GM19035 (cell line): Measurements from ENCODE around the gene CDKN1C.

ENCODE experiments used
- ATAC-seq: cut with Tn5 transposase; IDR thresholded peaks from one replicate; pipeline ENCODE4 v1.9.1; 2021; ENCODE audit not compliant: unreplicated experiment

The CDKN1C gene

DNA sequence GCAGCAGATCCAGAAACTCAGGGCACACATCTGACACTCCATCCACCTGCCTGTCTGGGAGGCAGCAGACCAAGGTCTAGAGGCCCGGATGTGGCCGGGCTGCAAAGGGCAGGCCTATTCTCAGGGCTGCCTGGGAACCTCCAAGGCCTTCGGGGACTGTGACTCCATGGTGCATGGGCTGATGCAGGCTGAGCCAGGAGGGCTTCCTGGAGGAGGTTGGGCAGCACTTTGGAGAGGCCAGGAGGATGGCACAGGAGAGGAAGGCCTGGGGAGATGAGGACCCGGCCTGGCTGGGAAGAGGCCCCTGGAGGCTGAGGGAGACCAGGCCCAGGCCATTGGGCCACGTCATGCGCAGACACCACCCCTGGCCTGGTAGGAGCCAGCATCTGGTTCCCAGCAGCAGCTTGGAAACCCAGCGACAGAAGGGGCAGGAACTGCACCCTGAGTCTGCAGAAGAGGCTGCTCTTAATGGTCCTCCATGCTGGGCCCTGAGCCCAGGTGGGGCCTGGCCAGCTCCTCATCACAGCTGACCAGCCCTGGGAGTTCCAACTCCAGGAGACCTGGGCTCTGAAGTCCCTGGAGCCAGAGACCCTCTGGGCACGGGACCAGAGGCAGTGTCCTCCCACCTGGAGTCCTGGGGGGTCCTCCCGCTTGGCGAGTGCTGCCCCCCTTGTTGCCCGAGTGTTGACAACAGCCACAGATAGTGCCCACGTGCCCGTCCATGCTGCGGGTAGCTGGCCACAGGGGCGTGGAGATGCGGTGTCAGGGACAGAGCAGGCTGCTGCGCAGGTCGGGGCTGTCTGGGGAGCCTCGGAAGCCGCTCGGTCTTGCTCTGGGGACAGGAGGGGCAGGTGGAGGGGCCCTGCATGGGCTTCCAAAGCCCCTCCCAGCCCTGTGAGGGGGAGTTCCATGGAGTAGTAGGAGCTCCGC is 38.1 kb upstream of the CDKN1C start:
- no peak for ATAC-seq

DNA sequence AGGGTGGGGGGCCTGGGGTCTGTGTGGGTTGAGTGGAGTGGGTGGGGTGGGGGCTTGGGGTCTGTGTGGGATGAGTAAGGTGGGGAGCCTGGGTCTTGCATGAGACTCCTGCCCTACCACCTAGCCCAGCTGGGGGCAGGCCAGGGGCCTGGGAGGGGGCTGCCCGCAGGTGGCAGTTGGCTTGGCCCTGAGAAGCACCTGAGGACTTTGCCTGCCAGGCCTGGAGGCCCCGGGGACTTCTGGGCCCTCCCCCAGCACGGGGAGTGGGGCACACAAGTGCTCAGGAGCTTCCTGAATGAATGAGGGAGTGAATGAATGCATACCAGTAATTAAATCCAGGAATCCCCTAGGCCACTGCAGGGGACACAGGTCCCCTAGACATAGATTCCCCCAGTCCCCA is 37.1 kb upstream of the CDKN1C start:
- ATAC-seq = no peak

- ATAC-seq = no peak
Measured at GRCh38 chr11:2921742-2922493, 36.3 kb upstream of the CDKN1C start.

DNA sequence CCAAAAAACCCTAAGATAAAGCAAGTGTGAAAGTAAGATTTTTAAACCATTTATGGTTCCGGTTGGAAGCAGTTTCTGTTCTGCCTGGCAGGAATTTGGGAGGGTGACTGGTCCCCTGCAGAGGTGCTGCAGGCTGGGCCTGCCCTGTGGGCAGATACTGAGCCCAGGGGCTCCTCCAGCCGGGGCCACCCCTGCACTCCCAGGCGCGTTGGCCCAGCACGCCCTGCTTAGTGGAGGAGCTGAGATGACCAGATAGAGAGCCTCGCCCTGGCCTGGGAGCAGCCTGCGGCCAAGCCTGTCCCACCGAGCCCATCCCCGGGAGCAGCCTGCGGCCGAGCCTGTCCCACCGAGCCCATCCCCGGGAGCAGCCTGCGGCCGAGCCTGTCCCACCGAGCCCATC is 35.7 kb upstream of the CDKN1C start:
- no peak for ATAC-seq

- no peak for ATAC-seq
Measured at GRCh38 chr11:2920343-2920742, 34.8 kb upstream of the CDKN1C start.

DNA sequence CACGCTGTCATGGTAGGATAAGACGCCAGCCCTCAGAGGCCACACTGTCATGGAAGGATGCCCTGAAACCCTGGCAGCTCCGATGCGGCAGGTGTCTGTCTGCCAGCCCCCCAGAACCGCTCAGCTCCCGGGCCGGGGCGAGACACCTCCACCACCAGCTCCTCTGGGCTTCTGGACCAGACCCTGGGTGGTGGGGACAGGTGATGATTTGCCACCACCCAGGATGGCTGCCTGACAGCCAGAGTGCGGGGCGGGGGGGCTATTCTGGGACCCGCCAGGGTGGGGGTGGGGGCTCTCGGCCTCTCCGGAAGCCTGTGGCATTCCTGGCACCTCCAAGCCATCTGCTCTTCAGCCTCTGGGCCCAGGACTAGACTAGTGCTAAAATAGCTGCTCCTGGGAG is 34.3 kb upstream of the CDKN1C start:
- no peak for ATAC-seq

DNA sequence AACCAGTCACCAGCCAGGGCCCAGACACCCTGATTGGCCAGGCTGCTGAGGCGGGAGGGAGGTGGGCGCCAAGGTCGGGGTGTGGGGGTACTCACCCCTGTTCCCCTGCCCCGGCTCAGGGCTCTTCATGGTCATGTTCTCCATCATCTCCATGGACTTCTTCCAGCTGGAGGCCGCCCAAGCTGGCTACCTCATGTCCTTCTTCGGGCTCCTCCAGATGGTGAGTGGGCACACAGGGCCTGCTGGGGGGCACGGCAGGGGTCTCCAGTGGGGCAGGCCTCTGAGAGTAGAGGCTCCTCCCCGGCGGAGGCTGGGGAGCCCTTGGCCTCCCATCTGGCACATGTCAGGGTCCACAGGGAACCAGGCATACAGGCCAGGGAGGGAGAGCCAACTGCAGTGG is 33.6 kb upstream of the CDKN1C start:
- no peak for ATAC-seq

DNA sequence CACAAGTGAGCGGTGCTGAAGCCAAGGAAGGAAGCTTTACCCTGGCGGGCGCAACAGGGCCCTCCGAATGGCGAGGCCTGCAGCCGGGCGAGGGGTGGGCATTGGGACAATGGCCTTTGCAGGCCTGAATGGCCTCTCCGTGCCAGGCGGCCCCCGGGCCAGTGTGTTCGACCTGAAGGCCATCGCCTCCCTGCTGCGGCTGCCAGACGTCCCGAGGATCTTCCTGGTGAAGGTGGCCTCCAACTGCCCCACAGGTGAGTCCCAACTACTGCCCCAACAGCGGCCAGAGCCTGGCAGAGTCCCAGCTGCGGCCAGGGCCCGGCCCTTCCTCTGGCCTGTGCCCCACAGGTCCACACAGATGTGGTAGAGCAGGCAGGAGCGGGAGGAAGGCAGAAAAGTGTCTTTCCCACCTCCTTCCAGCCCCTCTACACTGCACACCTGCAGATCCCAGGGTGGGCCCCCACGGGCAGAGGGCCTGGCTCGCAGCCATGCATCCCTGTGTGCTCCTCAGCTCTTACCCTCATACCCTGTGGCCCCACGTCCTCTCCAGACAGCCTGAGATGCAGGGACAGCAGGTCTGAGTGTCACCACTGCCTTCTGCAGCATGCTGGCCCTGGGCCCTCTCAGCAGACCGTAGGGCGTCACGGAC is 32.4 kb upstream of the CDKN1C start:
- ATAC-seq = no peak

- no peak for ATAC-seq
Measured at GRCh38 chr11:2916892-2917645, 31.5 kb upstream of the CDKN1C start.

DNA sequence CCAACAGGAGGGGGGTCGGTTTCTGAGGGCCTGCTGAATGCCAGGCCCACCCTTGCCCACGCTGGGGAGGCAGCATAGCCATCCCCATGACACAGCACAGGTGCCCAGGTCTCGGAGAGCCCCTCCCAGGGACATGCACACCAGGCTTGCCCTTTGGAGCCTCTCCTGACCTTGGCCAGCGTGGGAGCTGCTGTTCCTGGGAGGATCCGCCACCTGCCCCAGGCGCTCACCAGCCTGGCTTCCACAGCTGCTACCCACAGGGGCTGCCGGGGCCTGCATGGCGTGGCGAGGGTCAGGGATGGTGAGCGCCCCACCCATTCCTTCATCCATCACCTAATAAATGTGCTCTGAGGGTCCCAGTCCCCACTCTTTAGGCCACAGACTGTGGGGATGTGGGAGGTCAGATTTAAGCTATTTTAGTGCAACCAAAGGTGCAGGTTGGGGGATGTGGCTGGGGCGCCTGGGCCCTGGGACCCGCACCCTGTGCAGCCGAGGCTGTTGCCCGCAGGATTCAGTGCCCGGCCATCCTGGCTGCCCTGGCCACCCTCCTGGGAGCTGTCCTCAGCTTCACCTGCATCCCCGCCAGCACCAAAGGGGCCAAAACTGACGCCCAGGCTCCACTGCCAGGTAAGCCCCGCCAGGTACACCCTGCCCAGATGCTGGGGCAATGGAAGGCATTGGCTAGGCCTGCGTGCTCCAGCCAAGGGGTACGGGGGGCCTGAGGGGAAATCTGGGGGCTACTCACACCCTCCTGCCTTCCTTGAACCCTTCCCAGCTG is 30.7 kb upstream of the CDKN1C start:
- no peak for ATAC-seq

DNA sequence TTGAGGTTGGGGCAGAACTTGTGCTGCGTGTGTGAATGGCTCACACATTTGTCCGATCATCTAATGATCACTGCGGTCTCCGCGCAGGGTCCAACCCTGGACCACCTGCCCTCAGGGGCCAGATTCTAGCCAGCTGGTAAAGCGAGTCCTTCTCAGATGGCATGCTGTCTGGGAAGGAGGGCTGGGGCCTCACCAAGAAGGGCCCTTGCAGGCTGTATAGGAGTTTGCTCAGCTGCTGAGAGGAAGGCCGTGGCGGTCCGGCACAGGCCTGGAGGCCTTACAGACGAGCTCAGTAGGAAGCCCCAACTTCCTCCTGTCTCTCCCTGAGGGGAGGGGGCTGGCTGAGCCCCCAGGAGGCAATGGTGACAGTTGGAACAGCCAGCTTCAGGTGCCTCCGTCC is 29.9 kb upstream of the CDKN1C start:
- no peak for ATAC-seq

DNA sequence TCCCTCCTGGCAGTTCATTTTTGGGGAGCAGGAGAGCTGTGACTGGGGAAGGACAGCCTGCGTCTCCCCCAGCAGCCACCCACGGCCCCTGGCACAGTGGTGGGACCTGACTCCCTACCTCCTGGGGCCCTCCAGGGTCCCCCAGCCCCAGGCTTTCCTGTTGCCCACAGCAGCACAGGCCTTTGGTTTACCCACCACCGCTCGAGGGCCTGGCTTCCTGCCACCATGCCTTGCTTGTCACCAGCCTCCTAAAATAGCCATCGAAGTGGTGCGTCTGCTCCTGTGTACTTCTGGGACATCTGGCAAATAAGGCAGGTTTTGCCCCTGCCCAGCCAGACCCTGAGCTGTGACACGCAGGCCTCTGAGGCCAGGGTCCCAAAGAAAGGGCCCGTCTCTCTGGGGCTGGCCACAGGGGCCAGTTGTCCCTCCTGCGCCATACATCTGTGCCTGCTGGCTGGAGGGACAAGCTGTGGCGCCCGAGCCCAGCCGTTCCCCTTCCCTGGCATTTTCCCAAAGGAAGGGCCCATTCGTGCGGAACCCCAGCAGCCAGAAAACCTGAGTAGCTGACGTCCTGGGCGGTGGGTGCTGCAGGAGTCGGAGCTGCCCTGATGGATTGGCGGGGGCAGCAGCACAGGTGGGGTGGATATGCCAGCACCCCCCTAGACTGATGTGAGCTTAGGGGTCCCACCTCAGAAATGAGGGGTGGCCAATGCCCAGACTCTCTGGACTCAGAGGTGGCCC is 29.1 kb upstream of the CDKN1C start:
- ATAC-seq = no peak

DNA sequence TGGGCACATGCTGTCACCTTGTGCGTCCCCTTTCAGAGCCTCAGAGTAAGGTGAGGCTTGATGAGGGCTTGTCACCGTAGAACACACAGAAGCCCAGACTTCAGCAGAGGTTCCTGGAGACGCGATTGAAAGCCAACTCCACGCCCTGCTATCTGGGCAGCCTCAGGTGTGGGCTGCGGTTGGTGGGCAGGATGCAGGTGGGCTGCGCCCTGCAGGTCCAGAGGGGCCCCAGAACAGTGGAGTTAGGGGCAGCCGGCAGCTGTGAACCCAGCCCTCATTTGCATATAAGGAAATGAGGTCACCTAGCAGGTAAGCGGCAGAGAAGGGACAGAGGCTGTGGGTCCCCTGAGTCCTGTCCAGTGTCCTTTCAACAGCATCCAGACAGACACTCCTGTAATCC is 28.2 kb upstream of the CDKN1C start:
- ATAC-seq = no peak

- ATAC-seq = no peak
Measured at GRCh38 chr11:2913019-2913431, 27.4 kb upstream of the CDKN1C start.

GRCh38 chr11:2912498-2912897 is 26.9 kb upstream of the CDKN1C start:
- ATAC-seq = no peak

GRCh38 chr11:2911785-2912391 is 26.3 kb upstream of the CDKN1C start:
- ATAC-seq = no peak

DNA sequence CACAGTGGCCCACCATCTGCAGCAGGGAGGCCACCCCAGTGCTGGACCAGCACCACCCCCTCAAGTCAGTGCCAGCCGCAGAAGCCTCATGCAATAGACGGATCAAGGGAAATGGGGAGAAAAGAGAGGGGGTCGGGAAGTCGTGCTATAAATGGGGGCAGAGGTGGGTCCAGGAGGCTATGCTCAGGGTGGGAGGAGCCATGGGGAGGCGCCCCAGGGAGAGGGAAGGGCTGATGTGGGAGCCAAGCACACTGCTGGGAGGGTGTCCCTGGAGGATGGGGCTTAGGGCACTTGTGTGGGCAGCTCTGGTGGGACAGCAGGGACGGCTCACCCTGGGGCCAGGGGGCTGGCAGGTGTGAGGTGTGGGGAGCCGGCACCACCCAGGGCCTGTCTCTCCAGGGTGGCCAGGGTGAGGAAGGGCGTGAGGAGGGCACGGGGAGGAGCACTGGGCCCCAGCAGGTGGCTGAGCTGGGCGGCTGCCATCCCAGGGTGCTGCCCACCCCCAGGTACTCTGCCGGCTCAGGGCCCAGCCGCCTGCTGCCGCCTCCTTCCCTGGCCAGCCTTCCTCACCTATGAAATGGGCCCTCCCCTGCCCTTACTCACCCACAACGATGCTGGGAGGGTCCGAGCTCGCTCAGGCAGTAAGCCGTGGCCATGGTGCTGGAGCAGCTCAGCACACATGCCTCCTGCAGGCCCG is 25.7 kb upstream of the CDKN1C start:
- ATAC-seq = no peak

DNA sequence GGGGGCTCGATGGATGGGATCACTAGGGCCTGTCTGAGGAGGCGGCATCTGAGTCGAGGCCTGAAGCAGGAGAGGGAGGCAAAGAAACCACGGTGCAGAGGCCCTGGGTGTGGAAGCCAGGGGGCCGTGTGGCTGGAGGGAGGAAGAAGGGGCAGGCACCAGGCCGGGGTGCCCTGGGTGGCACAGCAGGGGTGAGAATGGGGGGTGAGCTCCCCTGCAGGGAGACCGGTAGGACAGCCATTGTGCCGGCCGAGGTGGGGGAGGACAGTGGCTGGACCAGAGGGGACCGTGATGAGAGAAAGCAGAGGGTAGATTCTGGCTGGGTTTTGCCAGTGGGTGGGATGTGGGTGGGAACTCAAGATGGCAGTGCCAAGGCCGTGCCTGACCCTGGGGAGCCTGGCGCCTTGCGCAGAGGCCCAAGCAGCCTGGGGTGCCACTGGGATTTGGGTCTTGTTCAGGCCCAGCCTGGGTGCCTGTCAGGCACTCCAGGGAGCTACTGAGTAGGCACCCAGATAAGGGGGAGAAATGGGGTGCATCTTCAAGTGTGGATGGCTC is 24.9 kb upstream of the CDKN1C start:
- ATAC-seq = no peak
